ENCODE measurements around the gene VGLL4. TPM values are rescaled to one million over a fixed set of nuclear protein-coding genes. Genes with fewer than 3 reads are reported as not detected.
A peak's percentile ranks its signal among the peaks of the same experiment; 100 is the strongest.
"Not testable (repeated sequence)": the region's sequence is repeated elsewhere in the genome, so short reads cannot be mapped to it uniquely, and the experiment has no call there.

The VGLL4 gene
- total RNA-seq, 2 donors from 2014 or later: 50.3 to 78.7 TPM

DNA sequence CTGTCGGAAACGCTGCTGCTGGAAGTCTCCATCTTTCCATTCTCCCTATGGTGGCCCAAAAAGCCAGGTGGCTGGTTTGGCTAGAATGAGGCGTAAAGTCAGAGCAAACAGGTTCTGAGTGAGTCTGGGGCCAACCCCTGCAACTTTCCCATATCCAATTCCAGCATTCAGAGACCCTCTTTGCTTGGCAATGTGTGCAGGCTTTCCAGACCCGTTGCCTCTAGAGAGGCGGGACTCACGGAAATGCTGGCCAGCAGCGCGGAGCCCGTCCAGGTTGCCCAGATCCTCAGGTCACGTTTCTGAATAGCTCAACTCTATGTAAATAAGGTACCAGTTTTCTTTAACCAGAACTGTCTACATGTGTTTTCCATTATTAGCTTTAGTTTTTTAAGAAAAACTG, 68.0 kb downstream of the VGLL4 start:
- DNase-seq (ENCODE audit: low spot score): no peak
- intact Hi-C loops (cut with DNase I): no loop called here

DNA sequence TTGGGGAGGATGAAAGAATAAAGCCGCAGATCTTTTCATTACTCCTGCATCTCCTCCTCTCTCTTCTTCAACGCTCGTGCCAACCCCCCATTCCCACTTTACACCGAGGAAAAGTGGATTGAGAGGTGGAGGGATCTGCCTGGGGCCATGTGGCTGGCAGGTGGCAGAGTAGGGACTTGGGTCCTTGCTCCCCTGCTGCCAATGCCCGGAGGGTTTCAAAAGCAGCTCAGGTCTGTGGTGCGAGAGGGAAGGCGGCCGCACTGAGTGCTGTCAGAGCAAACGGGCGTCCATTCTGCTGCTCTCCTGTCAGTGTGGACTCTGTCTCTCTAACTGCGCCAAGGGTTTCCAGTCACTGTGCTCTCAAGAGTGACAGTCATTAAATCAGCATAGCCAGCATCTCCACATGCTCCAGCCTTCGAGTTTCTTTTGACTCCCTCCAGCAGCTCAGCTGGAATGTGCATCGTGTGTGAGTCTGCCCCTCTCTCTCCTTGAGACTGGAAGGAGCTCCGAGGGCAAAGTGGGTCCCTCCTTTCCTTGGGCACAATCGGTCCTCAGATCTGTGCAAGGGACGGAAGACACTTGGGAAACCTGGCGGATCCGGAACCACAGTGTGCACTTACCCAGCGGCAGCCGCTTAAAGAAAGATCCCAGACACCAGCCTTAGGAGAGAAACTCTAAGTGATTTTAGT, 68.6 kb downstream of the VGLL4 start:
- DNase-seq (ENCODE audit: low spot score): no peak

DNA sequence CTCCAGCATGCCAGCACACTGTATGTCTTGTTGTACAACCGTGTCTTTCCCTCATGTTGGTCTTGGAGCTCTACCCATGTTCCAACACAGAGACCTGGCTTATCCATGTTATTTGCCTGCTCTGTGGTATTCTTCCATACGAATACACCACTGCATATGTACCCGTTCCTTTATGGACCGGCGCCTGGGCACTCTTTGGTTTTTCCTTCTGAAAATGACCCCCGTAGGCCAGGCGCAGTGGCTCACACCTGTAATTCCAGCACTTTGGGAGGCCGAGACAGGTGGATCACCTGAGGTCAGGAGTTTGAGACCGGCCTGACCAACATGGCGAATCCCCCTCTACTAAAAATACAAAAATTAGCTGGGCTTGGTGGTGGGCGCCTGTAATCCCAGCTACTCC, 71.1 kb downstream of the VGLL4 start:
- intact Hi-C loops (cut with DNase I); DNase-seq (ENCODE audit: low spot score): not testable (repeated sequence)

More for the DNA sequence above, 68.6 kb downstream of the VGLL4 start:
- intact Hi-C loops (cut with DNase I): no loop called here

GRCh38 chr3:11570789-11571495, 72.8 kb downstream of the VGLL4 start:
- DNase-seq (ENCODE audit: low spot score): no peak
- intact Hi-C loops (cut with DNase I): no loop called here

GRCh38 chr3:11570251-11570650, 73.5 kb downstream of the VGLL4 start:
- intact Hi-C loops (cut with DNase I): no loop called here
- no peak for DNase-seq (ENCODE audit: low spot score)

DNA sequence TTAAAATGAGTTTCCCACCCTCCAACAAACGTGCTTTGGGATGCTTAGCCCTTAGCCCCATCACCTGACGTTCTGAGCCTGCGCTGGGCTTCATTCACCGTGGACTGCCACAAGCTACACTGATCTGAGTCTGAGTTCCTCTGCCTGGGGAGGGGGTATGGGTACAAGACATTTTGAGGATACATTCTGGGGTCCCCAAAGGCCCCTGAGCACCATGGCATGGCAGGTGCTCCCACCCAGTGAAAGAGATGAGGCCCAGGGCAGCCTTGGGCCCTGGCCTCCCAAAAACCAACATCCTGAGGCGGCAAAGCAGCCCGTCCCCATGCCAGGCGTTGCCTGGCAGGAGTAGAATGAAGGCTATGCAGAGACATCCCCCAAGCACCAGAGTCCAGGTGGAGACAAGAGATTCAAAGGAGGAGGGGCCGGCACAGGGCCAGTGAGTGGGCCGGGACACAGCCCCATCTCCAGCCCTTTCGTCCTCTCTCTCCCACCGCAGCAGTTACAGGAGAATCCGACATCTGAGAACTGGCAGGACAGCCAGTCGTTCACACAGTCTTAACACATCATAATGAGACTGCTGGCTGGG, 74.5 kb downstream of the VGLL4 start:
- intact Hi-C loops (cut with DNase I): loop anchor here in 1 of 2 donors (10.0 kb wide), 1 partner anchor 76 kb away; the partner anchor contains the start of gene VGLL4
- no peak for DNase-seq (ENCODE audit: low spot score)

DNA sequence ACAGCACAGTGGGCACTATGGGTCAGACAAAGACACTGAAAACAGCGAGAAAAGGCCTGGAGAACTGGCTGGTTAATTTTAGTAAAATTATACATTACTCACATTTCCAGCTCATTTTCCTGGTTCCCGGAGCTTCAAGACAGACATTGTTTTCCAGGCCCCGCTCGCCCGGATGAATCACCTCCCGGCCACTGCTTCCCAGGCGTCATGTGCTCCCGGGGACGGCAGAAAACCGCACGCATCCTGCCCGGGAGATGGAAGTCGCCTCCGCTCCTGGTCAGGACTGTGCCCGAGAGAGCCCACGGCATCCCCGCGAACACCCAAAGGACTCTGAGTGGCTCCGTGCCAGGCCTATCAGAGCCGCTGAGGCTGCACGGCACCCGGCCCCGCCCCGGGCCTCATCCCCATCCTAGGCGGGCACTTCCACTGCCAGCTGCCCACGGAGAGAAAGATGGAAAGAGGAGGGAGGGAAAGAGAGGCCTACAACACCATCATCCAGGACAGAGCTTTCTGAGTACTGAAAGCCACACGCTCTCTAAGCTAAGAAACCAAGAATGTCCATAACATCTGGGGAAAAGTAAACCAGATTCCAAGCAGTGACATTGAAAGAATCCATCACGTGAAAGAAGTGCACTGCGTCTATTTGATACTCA, 75.1 kb downstream of the VGLL4 start:
- intact Hi-C loops (cut with DNase I): loop anchor here in 1 of 2 donors (10.0 kb wide), 1 partner anchor 76 kb away; the partner anchor contains the start of gene VGLL4
- peak; percentile 95 for DNase-seq (ENCODE audit: low spot score)

GRCh38 chr3:11567516-11568467, 75.9 kb downstream of the VGLL4 start:
- intact Hi-C loops (cut with DNase I): loop anchor here in 1 of 2 donors (10.0 kb wide), 1 partner anchor 77 kb away; the partner anchor contains the start of gene VGLL4
- no peak for DNase-seq (ENCODE audit: low spot score)

GRCh38 chr3:11566916-11567315, 76.8 kb downstream of the VGLL4 start:
- DNase-seq (ENCODE audit: low spot score): no peak
- intact Hi-C loops (cut with DNase I): loop anchor here in 1 of 2 donors (10.0 kb wide), 1 partner anchor 78 kb away; the partner anchor contains the start of gene VGLL4

DNA sequence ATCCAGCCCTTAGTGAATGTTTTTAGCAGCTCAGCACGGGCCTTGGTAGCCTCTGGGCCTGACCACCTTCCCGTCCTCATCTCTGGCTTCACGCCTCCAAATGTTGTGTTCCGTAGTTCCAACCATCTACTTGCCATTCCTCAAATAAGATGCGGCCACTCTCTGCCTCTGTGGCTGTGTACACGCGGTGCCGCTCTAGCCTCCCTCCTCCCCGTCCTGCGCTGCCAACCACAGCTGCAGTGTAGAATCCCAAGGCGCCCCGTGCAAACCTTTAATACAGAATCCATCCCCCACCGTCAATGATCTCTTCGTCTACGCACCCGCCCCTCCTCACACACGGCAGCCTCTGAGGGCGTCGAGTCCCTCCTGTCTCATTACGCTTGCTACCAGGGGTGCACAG, 77.2 kb downstream of the VGLL4 start:
- DNase-seq (ENCODE audit: low spot score): no peak

DNA sequence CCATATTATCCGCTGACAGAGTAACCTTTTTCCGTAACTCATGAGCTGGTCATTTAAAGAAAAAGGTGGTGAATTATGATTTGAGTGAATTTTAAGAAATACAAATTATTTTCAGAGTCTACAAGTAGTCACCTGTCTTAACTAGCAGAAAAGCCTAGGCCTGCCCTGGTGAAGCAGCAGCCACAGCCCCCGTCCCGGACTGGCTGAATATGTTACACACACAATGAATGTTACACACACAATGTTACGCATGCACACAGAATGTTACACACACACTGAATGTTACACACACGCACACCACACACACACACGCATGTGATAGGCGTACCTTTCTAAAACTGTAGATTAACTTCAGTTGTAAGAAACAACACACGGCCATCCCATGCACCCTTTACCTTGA, 77.8 kb downstream of the VGLL4 start:
- DNase-seq (ENCODE audit: low spot score): no peak
- intact Hi-C loops (cut with DNase I): loop anchor here in 1 of 2 donors (10.0 kb wide), 1 partner anchor 79 kb away; the partner anchor contains the start of gene VGLL4

More for the DNA sequence above, 77.2 kb downstream of the VGLL4 start:
- intact Hi-C loops (cut with DNase I): loop anchor here in 1 of 2 donors (10.0 kb wide), 1 partner anchor 78 kb away; the partner anchor contains the start of gene VGLL4

DNA sequence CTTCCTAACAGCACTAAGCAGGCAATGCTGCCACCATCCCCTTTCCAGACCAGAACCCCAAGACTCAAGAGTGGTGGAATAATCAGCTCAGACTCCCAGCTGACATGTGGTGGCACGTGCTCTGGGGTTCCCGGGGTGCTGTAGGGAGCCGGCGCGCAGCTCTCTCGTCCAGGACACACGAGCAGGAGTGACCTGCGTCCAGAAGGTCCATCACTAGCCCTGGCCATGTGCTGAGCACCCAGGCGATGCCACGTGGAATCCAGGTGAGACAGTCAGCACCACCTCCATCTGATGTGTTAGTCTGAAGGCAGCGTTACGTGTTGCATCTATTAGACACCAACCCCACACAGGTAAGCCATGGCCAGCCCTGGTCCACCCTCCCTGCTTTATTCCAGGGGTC, 78.2 kb downstream of the VGLL4 start:
- intact Hi-C loops (cut with DNase I): loop anchor here in 1 of 2 donors (10.0 kb wide), 1 partner anchor 79 kb away; the partner anchor contains the start of gene VGLL4
- DNase-seq (ENCODE audit: low spot score): no peak

DNA sequence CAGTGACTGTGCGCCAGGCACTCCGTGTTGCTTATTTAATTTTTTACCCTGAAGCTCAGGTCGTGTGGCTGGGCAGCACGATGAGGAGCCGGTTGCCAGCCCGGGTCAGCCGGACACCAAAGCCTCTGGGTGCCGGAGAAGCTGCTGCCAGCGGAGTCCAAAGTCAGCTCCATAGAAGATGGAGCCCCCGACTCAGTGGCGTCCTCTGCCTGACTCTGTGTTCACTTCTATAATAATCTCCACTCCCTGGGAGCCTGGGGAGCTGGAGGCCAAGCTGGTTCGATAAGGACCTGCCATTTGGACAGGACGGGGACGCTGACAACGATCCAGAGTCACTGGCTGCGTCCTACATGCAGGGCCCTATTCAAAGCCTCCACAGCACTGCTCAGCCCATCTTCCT, 78.6 kb downstream of the VGLL4 start:
- intact Hi-C loops (cut with DNase I): loop anchor here in 1 of 2 donors (10.0 kb wide), 1 partner anchor 80 kb away; the partner anchor contains the start of gene VGLL4
- DNase-seq (ENCODE audit: low spot score): no peak

DNA sequence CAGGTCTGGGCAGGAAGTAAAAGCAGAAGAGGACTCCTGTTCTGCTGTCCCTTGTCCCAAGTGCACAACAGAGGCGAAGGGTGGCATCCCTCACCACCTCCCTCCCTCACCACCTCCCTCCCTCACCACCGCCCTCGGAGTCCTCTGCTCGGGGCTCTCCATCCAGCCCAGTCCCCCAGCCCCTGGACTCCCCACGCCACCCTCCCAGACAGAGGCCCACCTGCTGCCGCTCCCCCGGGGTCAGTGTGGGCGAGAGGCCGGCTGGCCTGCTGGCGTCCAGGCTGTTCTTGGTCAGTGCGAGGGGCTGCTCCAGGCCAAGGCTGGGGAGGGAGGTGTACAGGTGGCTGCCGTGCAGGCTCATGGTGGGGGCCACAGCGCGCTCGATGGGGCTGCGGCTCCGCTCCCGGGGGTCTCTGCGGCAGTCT, 79.1 kb downstream of the VGLL4 start:
- intact Hi-C loops (cut with DNase I): loop anchor here in 1 of 2 donors (10.0 kb wide), 1 partner anchor 80 kb away; the partner anchor contains the start of gene VGLL4
- DNase-seq (ENCODE audit: low spot score): no peak

- intact Hi-C loops (cut with DNase I): loop anchor here in 1 of 2 donors (10.0 kb wide), 1 partner anchor 81 kb away; the partner anchor contains the start of gene VGLL4
- DNase-seq (ENCODE audit: low spot score): peak; percentile 69
Measured at GRCh38 chr3:11563865-11564185, 79.9 kb downstream of the VGLL4 start.

- DNase-seq (ENCODE audit: low spot score): peak; percentile 51
- intact Hi-C loops (cut with DNase I): loop anchor here in 1 of 2 donors (10.0 kb wide), 1 partner anchor 81 kb away; the partner anchor contains the start of gene VGLL4
Measured at GRCh38 chr3:11563159-11563864, 80.4 kb downstream of the VGLL4 start.

DNA sequence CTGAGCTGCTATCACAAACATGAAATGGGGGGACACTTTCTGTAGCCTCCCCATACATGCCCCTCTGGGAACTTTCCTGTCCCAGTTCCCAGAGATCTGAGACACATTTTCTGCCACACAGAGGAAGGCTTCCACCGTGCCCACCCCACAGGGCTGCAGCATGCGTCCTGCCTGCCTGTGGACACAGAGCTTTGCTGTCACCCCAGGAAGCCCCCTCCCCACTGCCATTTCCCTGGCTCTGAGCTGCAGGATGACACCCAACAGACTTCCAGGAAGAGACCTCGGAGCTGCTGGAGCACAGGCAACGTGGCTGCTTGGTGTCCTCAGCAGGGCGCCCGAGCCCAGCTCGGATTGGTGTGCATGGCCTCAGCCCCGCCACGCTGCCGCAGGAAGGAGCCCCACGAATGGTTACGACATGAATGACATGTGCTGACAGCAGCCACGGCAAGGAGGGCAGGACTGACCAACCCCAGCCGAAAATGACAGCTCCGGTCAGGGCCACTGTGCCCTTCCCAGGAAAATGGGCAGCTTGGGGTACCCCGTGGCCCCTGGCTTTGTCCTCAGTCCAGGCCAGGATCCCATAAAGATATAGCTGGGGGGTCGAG, 81.3 kb downstream of the VGLL4 start:
- DNase-seq (ENCODE audit: low spot score): peak; percentile 75
- intact Hi-C loops (cut with DNase I): loop anchor here in 1 of 2 donors (10.0 kb wide), 1 partner anchor 82 kb away; the partner anchor contains the start of gene VGLL4

Measured in posterior vena cava (tissue), 2 donors.